ENCODE measurements around the gene ESD. TPM values are rescaled to one million over a fixed set of nuclear protein-coding genes. Genes with fewer than 3 reads are reported as not detected.

Gene ESD
- total RNA-seq, 1 experiment from 2014 or later, result 58.7 TPM

GRCh38 chr13:46839399-46839798, 42.4 kb upstream of the ESD start:
- Mint-ChIP-seq H3K4me1 (no peaks in the 10 kb centered on the region), H3K4me3 (no peak overlapping the region), H3K9me3 (peaks cover 8% of the 10 kb centered on the region), H3K36me3 (no peaks in the 10 kb centered on the region), H3K27ac (no peak overlapping the region), H3K27me3 (ENCODE audit: low read depth) (no peaks in the 10 kb centered on the region)
- TF ChIP-seq E2F5 (CRISPR knock-in tag; IDR thresholded peaks at IDR 0.05), result no peak
- TF ChIP-seq E2F1 (CRISPR knock-in tag; IDR thresholded peaks at IDR 0.05), result no peak
- TF ChIP-seq IRF2 (CRISPR knock-in tag; IDR thresholded peaks at IDR 0.05; ENCODE audit: borderline replicate concordance, low read depth), result no peak
- TF ChIP-seq NFE2L1 (CRISPR knock-in tag; IDR thresholded peaks at IDR 0.05), result no peak
- no peak for TF ChIP-seq ZSCAN18 (CRISPR knock-in tag; IDR thresholded peaks at IDR 0.05)
- TF ChIP-seq ZMAT4 (CRISPR knock-in tag; IDR thresholded peaks at IDR 0.05), result no peak
- TF ChIP-seq ZNF416 (CRISPR knock-in tag; IDR thresholded peaks at IDR 0.05), result no peak
- TF ChIP-seq ZNF263 (CRISPR knock-in tag; IDR thresholded peaks at IDR 0.05; ENCODE audit: low read depth), result no peak
- no peak for TF ChIP-seq KAT7 (CRISPR knock-in tag; IDR thresholded peaks at IDR 0.05; ENCODE audit: borderline replicate concordance)
- TF ChIP-seq SMAD4 (CRISPR knock-in tag; IDR thresholded peaks at IDR 0.05), result no peak
- TF ChIP-seq TEAD1 (CRISPR knock-in tag; IDR thresholded peaks at IDR 0.05), result no peak
- no peak for TF ChIP-seq EMX1 (CRISPR knock-in tag; IDR thresholded peaks at IDR 0.05)
- no peak for TF ChIP-seq ZNF281 (CRISPR knock-in tag; IDR thresholded peaks at IDR 0.05)
- no peak for TF ChIP-seq ESRRA (CRISPR knock-in tag; IDR thresholded peaks at IDR 0.05; ENCODE audit: borderline replicate concordance)
- TF ChIP-seq RORB (CRISPR knock-in tag; IDR thresholded peaks at IDR 0.05), result no peak
- no peak for TF ChIP-seq NR3C1 (CRISPR knock-in tag; conservative IDR thresholded peaks at IDR 0.05; ENCODE audit: low read depth)
- no peak for TF ChIP-seq ZNF532 (CRISPR knock-in tag; IDR thresholded peaks at IDR 0.05; ENCODE audit: borderline replicate concordance)
- DNase-seq (ENCODE audit: low spot score) (no peak), ATAC-seq (no peak)
- CTCF ChIA-PET, result no interaction called here
- POLR2A ChIA-PET, result no interaction called here

Measured in WTC11 (cell line).